Inferior parietal cortex (tissue), 1 donor: Measurements from ENCODE around the gene TSPAN5.

ENCODE experiments used
- DNase-seq: peaks from one replicate; pipeline ENCODE4 v3.0.0-alpha.2; 2016; ENCODE audit errors: extremely low spot score

The TSPAN5 gene

GRCh38 chr4:98617358-98618047, 40.9 kb downstream of the TSPAN5 start:
- no peak for DNase-seq

DNA sequence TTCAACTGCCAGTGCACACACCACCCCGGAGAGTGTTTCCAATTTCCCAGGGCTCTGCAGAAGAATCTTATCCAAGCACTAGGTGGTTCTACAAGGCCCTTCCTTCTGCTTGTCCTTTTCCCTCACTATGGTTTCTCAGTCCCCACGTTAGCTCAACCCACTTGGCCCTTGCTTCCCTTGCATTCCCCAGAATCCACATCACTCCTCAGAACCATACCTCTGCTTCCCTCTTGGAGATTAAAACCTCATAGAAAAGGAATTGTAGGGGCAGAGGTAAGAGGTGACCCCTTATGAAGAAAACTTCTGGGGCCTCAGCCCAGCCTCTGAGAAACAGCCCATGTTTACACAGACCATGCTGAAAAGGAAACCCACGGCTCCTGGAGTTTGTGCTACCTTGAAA, 42.4 kb downstream of the TSPAN5 start:
- DNase-seq: no peak

- no peak for DNase-seq
These were observed 43.7 kb downstream of the TSPAN5 start for GRCh38 chr4:98614662-98615061.

GRCh38 chr4:98614094-98614493, 44.3 kb downstream of the TSPAN5 start:
- no peak for DNase-seq

DNA sequence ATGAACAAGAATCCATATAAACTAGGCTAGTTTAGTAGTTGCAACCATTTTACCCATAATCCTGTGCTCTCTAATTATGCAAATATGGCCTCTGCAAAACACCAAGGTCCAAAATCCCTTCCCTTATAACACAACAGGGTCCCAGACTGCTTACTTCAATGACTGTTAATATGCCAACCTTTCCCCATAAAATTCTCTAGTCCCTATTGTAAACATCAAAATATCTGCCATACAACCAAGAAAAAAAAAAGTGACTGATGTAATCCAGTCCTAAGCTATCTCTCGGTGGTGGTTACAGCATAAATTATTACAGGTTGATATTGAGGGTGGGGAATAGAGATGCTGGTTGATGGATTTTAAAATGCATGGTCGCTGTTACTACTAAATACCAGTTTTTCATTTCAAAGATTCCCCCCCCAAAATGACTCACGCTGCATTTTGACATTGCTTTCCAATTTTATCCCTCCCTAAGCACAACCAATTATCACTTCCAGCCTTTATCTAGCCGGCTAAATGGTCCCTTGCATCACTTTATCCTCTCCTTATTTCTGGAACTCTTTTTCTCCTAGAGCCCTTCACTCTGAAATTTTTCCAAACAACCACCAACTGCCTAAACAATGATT, 44.8 kb downstream of the TSPAN5 start:
- DNase-seq: no peak

GRCh38 chr4:98612318-98613250, 45.8 kb downstream of the TSPAN5 start:
- no peak for DNase-seq

GRCh38 chr4:98611677-98612317, 46.6 kb downstream of the TSPAN5 start:
- no peak for DNase-seq

DNA sequence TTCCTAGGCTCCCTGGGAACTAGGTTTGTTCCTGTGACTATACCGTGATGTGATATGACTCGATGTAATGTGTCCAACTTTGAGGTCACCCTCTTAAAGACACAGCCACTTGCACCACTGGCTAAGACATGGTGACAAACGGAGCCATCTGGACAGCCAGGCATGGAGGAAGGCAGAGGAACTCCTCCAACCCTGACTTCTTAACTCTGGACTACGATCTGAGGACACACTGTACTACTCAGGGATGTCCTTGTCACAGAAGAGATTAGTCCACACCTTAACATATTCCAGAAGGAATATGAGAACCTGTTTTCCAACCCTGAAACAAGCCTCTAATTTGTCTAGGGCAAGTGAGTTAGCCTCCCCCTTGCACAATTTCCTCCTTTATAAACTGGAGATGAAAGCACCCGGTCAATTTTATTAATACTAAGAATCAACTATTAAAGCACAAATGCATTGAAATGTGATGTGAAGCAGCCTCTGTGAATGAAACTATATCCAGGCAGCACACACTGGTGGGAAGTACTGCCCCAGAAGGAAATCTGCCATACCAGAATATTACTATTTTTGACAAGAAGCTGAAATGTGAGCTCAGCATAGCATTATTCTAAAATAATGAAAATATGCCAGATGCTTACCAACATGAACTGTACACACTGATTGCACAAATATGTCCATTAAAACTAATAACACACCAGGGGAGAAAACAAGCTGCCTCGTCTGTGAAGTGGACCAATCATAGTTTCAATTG, 47.3 kb downstream of the TSPAN5 start:
- no peak for DNase-seq

DNA sequence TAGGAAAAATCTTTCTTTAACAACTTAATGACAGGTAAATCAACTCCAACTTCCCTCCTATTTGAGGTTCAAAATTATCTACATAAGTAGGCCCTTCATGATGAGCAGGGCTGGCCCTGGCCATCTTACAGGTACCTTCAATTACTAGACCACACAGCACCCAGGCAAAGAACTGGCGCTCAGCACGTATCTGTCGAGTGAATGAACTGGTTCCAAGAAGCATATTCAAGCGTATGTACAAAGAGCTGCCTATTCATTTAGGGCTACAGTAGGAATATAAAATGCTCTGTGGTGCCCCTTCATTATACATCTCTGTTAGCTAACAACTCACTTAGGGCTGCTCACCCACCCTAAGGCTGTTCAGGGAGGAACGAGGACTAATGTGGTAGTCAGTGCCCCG, 48.0 kb downstream of the TSPAN5 start:
- no peak for DNase-seq

GRCh38 chr4:98609934-98610333, 48.5 kb downstream of the TSPAN5 start:
- DNase-seq: no peak

DNA sequence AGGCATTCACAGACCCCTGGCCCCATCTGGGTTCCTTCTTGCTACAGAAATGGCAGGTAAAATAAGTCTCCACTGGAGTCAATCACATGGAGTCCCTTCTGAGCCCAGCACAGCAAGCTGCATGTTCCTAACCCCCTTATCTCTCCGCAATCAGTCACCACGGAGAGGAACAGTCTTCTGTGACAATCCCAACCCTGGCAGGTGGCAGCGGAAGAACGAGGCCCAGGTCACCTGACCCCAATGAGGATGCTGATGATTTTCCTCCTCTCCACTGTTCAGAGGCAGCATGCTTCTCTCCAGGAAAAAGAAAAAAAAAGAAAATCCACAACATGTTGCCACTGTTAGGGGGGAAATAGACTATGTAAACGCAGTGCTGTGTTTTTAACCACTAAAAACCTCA, 50.1 kb downstream of the TSPAN5 start:
- DNase-seq: no peak

- DNase-seq: no peak
These were observed 51.5 kb downstream of the TSPAN5 start for GRCh38 chr4:98606894-98607293.

DNA sequence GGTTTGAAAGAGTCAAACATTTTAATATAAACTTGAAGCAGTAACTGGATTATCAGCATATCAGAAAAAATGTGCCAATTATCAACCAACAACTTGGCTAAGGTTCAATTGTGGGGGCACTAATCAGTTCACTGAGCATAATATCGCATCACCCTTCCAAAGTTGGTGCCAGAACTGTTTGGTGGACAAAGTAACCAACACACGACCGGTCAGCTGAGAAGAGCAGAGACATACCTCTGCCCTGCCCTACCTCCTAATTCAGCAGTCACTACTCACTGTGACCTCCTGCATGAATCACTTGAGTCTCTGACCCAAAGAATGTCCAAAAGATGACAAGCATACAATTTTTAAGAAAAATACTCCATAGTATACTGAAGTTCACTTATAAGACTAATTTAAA, 53.2 kb downstream of the TSPAN5 start:
- no peak for DNase-seq

DNA sequence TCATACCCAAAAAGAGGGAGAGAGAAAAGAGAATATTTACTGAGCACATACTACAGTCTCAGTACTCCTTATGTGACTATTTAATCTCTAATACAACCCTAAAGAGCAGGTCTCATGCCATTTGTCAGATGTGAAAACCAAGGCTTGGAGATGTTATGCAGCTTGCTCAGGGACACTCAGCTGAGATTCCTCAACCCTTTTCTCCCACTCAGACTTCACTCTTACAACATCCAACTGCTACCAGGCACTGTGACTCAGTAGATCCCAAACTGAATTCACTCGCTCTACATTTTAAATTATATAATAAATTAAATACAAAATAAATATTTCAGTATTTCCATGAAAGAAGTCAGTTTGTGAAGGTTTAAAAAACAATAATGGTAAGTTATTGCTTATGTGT, 53.7 kb downstream of the TSPAN5 start:
- no peak for DNase-seq

DNA sequence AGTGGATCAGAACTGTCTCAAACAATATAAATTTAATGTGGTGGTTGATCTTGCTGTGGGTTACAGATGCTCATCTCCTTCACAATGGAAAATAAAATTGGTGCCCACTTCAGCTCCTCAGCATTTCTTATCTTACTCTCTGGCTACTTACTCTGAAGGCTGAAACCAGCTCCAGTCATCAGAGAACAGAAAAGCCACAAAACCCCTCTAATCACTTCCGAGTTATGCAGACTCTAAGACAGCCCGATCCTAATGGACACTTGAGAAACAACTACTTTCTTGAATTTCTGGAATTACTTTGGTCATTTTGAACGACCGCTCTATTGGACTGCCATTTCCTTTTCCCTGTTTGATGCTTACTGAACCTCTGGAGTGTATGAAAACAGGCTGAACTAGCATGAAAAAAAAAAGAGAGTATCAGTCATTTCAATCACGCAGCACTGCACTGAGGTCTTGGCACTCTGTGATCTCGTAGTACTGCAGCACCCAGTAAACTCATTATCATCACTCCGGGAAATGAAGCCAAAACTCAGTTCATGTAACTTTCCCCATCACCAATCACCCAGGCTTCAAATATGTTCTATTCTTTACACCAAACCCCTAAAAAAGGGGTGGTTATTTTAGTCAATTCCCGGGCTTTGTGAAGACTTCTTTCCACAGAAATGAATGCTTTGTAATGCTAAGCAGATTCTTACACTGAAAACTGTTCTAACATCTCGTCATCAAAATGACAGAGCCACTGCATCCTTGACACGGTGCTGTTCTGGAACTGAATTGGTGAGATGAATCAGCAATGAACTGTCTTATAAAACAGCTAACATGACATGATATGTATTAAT, 54.5 kb downstream of the TSPAN5 start:
- DNase-seq: no peak

DNA sequence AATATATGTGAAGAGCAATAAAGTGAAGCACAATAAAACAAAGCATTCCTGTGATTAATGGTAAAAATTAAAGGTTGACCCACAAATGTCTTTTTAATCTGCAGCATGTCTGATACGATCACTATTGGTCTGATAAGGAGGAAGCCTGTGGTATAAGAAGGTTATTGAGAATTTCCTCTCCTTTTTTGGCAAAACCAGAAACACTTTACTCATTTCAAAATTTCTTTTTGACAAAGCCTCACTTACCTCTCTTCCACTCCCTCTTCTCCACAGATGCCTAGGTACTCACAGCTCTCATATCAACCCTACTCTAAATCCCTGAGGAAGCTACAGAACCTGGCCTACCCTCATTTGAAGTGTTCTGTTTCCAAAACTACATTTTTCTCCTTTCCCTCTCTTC, 56.1 kb downstream of the TSPAN5 start:
- DNase-seq: no peak

DNA sequence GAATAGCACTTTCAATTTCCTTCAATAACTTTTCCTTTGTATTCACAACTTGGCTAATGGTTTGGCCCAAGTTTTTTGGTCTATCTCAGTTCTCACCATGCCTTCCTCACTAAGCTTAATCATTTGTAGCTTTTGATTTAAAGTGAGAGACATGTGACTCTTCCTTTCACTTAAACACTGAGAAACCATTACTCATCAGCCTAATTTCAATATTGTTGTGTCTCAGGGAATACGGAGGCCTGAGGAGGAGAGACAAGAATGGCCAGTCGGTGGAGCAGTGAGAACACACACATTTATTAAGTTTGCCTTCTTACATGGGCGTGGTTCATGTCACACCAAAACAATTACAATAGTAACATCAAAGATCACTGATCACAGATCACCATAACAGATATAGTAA, 56.7 kb downstream of the TSPAN5 start:
- DNase-seq: no peak

- DNase-seq: no peak
These were observed 58.7 kb downstream of the TSPAN5 start for GRCh38 chr4:98599617-98600205.

DNA sequence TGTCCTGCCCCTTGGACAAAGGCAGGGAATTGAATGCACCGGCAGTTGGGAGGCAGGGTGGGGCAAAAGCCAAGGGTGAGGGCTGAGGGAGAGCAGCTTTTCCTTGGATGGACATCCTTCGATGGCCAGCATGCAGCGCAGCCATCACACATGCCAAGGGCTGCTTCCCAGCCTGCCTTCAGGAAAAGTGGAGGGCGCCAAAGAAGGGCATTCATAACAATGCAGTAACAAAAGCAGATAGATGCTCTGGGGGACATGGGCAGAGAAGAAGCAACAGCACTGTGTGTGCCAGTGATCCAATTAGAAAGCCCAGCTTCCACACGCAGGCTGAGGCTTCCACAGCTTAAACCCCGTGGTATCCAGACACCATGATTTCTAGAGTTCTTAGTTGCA, 71.5 kb downstream of the TSPAN5 start:
- no peak for DNase-seq

- DNase-seq: no peak
These were observed 72.0 kb downstream of the TSPAN5 start for GRCh38 chr4:98586291-98586961.
